ENCODE measurements around the gene LRRC7.

Gene LRRC7

GRCh38 chr1:69993810-69994209 is 426.1 kb downstream of the LRRC7 start:
- in situ Hi-C loops (cut with MboI; ENCODE audit: low sequenced_read_pairs, unreplicated experiment) = no loop called here
- TF ChIP-seq, protein P1, sequence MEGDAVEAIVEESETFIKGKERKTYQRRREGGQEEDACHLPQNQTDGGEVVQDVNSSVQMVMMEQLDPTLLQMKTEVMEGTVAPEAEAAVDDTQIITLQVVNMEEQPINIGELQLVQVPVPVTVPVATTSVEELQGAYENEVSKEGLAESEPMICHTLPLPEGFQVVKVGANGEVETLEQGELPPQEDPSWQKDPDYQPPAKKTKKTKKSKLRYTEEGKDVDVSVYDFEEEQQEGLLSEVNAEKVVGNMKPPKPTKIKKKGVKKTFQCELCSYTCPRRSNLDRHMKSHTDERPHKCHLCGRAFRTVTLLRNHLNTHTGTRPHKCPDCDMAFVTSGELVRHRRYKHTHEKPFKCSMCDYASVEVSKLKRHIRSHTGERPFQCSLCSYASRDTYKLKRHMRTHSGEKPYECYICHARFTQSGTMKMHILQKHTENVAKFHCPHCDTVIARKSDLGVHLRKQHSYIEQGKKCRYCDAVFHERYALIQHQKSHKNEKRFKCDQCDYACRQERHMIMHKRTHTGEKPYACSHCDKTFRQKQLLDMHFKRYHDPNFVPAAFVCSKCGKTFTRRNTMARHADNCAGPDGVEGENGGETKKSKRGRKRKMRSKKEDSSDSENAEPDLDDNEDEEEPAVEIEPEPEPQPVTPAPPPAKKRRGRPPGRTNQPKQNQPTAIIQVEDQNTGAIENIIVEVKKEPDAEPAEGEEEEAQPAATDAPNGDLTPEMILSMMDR (IDR thresholded peaks at IDR 0.05; ENCODE audit: borderline replicate concordance, control extremely low read depth, extremely low read depth, insufficient read depth, missing control alignments) = no peak
- no peak for DNase-seq (ENCODE audit: low spot score)

- DNase-seq (ENCODE audit: low spot score) = no peak
- in situ Hi-C loops (cut with MboI; ENCODE audit: low sequenced_read_pairs, unreplicated experiment) = no loop called here
- TF ChIP-seq, protein P1 (IDR thresholded peaks at IDR 0.05; ENCODE audit: borderline replicate concordance, control extremely low read depth, extremely low read depth, insufficient read depth, missing control alignments) = no peak
These were observed 426.5 kb downstream of the LRRC7 start for GRCh38 chr1:69994241-69994640.

GRCh38 chr1:69998847-69999246 is 431.1 kb downstream of the LRRC7 start:
- TF ChIP-seq, protein P1 (IDR thresholded peaks at IDR 0.05; ENCODE audit: borderline replicate concordance, control extremely low read depth, extremely low read depth, insufficient read depth, missing control alignments) = no peak
- DNase-seq (ENCODE audit: low spot score) = no peak
- in situ Hi-C loops (cut with MboI; ENCODE audit: low sequenced_read_pairs, unreplicated experiment) = no loop called here

GRCh38 chr1:70003211-70003908 is 435.6 kb downstream of the LRRC7 start:
- in situ Hi-C loops (cut with MboI; ENCODE audit: low sequenced_read_pairs, unreplicated experiment) = no loop called here
- DNase-seq (ENCODE audit: low spot score) = no peak
- TF ChIP-seq, protein P1 (IDR thresholded peaks at IDR 0.05; ENCODE audit: borderline replicate concordance, control extremely low read depth, extremely low read depth, insufficient read depth, missing control alignments) = no peak

- in situ Hi-C loops (cut with MboI; ENCODE audit: low sequenced_read_pairs, unreplicated experiment) = no loop called here
- DNase-seq (ENCODE audit: low spot score) = no peak
- TF ChIP-seq, protein P1 (IDR thresholded peaks at IDR 0.05; ENCODE audit: borderline replicate concordance, control extremely low read depth, extremely low read depth, insufficient read depth, missing control alignments) = no peak
These were observed 437.8 kb downstream of the LRRC7 start for GRCh38 chr1:70005386-70006034.

DNA sequence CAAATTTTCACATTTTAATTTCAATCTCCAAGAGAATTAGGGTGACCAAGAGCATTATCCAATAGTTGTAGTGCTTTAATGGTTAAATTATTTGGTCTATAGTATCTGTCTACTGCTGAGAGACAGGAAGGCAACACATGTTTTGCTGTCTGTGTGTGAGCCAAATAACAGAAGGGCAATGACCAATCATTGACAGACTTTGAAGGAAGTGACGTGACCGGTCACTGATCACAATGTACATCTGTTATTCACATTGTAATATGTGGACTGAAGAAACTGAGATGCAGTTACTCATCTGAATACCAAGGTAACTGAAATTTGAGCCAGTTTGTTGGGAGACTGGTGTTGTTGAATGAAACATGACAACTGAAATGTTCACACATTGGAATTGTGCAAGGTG is 440.9 kb downstream of the LRRC7 start:
- in situ Hi-C loops (cut with MboI; ENCODE audit: low sequenced_read_pairs, unreplicated experiment) = no loop called here
- no peak for DNase-seq (ENCODE audit: low spot score)
- TF ChIP-seq, protein P1 (IDR thresholded peaks at IDR 0.05; ENCODE audit: borderline replicate concordance, control extremely low read depth, extremely low read depth, insufficient read depth, missing control alignments) = no peak

Data from GM13976 (cell line).